GM18873 (cell line): ENCODE data around the gene MCHR1.

ENCODE experiments used
- ATAC-seq: cut with Tn5 transposase; IDR thresholded peaks from one replicate; pipeline ENCODE4 v1.9.1; 2021; ENCODE audit warnings: mild to moderate bottlenecking, moderate library complexity, moderate number of reproducible peaks; ENCODE audit not compliant: unreplicated experiment, low FRiP score

Gene MCHR1

GRCh38 chr22:40721266-40721665 lies 42.0 kb downstream of the MCHR1 start:
- ATAC-seq, result no peak

- no peak for ATAC-seq
These were observed 44.2 kb downstream of the MCHR1 start for GRCh38 chr22:40723396-40723933.

GRCh38 chr22:40726514-40726913 lies 47.2 kb downstream of the MCHR1 start:
- ATAC-seq, result no peak

- no peak for ATAC-seq
These were observed 48.0 kb downstream of the MCHR1 start for GRCh38 chr22:40727070-40727963.

- ATAC-seq, result no peak
These were observed 48.8 kb downstream of the MCHR1 start for GRCh38 chr22:40727964-40728615.

GRCh38 chr22:40728731-40729189 lies 49.5 kb downstream of the MCHR1 start:
- no peak for ATAC-seq

- no peak for ATAC-seq
These were observed 50.0 kb downstream of the MCHR1 start for GRCh38 chr22:40729284-40729683.
